HCT116 (cell line): ENCODE results near the gene MAP1LC3B.

Experiments
- CEBPB ChIP-seq: IDR thresholded peaks from 2 replicates; pipeline ENCODE4 v1.6.1; 2012; ENCODE audit warnings: low read depth
- EGR1 ChIP-seq: IDR thresholded peaks from 2 replicates; pipeline ENCODE4 v1.6.1; 2012; ENCODE audit warnings: low read depth
- EZH2 ChIP-seq: fragments of 200-600 bp; sonication (generic); IDR thresholded peaks from 2 replicates; pipeline ENCODE4 v1.6.1; 2017; ENCODE audit warnings: antibody characterized with exemption, mixed run types
- POLR2A ChIP-seq: IDR thresholded peaks from 2 replicates; pipeline ENCODE4 v1.7.0; 2011; ENCODE audit warnings: borderline replicate concordance; ENCODE audit not compliant: insufficient read depth, insufficient read length; ENCODE audit errors: extremely low read depth
- POLR2AphosphoS5 ChIP-seq: IDR thresholded peaks from 2 replicates; pipeline ENCODE4 v1.6.1; 2011; ENCODE audit warnings: mild to moderate bottlenecking, low read depth, low read length, moderate library complexity
- RAD21 ChIP-seq: IDR thresholded peaks from 2 replicates; pipeline ENCODE4 v1.6.1; 2012; ENCODE audit warnings: low read depth, mild to moderate bottlenecking
- SRF ChIP-seq: IDR thresholded peaks from 2 replicates; pipeline ENCODE4 v1.6.1; 2012; ENCODE audit warnings: low read depth
- ZNF274 ChIP-seq: fragments of 200-500 bp; sonication (Bioruptor generic); IDR thresholded peaks from 2 replicates; pipeline ENCODE4 v1.6.1; 2014; ENCODE audit warnings: mild to moderate bottlenecking, low read depth, low read length, inconsistent platforms
- TF ChIP-seq, protein P1 (sequence below), 3 experiments: fragments of 200-600 bp in 1 of 3; sonication (generic) in 1 of 3; IDR thresholded peaks in 2 of 3; conservative IDR thresholded peaks in 1 of 3; 2 replicates each; pipeline ENCODE4 v1.5.1; 2012 to 2017; ENCODE audit warnings: low read depth in 2 of 3, low read length in 2 of 3, antibody characterized with exemption in 1 of 3, borderline replicate concordance in 1 of 3, control low read depth in 1 of 3, mild to moderate bottlenecking in 1 of 3, mixed read lengths in 1 of 3, mixed run types in 1 of 3, moderate library complexity in 1 of 3; ENCODE audit not compliant: insufficient read depth in 1 of 3
- TF ChIP-seq, protein P2 (sequence below): IDR thresholded peaks from 2 replicates; pipeline ENCODE4 v1.6.1; 2012
- TF ChIP-seq, protein P3 (sequence below): IDR thresholded peaks from 2 replicates; pipeline ENCODE4 v1.6.1; 2012; ENCODE audit warnings: low read depth
- TF ChIP-seq, protein P4 (sequence below): IDR thresholded peaks from 2 replicates; pipeline ENCODE4 v1.6.1; 2012

DNA sequence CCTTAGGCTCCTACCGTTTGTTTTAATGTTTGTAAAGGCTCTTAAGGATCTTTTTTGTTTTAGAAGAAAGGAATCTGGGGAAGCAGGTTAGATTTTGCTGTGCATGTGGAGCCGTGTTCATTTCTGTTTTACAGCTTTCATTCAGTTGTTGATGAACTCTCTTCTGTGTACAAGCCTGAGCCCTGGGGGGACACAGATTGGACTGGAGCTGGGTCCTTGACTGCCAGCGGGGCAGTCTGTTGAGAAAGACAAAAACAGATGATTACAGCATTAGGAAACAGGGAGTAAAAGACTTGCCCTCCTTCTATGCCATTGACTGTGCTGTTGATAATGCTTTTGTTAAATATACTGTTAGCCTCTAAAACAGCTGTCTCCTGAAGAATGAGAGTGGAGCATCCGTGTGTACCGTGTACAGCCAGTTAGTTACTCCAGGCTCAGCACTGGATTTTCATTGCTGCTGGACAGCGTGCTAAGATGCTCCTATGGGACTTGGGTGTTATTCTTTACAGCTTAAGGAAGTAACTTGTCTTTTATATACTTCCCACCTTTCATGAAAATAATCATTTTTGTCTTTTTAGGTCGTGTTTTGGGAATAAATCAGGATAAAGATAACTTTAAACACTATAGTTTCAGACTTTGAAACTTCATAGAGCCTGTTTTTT, 3.2 kb downstream of the MAP1LC3B start:
- TF ChIP-seq, protein P1, sequence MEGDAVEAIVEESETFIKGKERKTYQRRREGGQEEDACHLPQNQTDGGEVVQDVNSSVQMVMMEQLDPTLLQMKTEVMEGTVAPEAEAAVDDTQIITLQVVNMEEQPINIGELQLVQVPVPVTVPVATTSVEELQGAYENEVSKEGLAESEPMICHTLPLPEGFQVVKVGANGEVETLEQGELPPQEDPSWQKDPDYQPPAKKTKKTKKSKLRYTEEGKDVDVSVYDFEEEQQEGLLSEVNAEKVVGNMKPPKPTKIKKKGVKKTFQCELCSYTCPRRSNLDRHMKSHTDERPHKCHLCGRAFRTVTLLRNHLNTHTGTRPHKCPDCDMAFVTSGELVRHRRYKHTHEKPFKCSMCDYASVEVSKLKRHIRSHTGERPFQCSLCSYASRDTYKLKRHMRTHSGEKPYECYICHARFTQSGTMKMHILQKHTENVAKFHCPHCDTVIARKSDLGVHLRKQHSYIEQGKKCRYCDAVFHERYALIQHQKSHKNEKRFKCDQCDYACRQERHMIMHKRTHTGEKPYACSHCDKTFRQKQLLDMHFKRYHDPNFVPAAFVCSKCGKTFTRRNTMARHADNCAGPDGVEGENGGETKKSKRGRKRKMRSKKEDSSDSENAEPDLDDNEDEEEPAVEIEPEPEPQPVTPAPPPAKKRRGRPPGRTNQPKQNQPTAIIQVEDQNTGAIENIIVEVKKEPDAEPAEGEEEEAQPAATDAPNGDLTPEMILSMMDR (IDR thresholded peaks at IDR 0.05 in 2 of 3, conservative IDR thresholded peaks at IDR 0.05 in 1 of 3; ENCODE audit: borderline replicate concordance in 1 of 3, insufficient read depth in 1 of 3, low read depth in 2 of 3, low read length in 2 of 3) = no peak
- TF ChIP-seq POLR2AphosphoS5 (no peak; the same call in 1 of the 2 replicates), CEBPB (no peak), RAD21 (no peak), SRF (no peak), EZH2 (no peak), ZNF274 (no peak), EGR1 (no peak), POLR2A (no peak)
- TF ChIP-seq, protein P2, sequence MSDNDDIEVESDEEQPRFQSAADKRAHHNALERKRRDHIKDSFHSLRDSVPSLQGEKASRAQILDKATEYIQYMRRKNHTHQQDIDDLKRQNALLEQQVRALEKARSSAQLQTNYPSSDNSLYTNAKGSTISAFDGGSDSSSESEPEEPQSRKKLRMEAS = no peak
- TF ChIP-seq, protein P3, sequence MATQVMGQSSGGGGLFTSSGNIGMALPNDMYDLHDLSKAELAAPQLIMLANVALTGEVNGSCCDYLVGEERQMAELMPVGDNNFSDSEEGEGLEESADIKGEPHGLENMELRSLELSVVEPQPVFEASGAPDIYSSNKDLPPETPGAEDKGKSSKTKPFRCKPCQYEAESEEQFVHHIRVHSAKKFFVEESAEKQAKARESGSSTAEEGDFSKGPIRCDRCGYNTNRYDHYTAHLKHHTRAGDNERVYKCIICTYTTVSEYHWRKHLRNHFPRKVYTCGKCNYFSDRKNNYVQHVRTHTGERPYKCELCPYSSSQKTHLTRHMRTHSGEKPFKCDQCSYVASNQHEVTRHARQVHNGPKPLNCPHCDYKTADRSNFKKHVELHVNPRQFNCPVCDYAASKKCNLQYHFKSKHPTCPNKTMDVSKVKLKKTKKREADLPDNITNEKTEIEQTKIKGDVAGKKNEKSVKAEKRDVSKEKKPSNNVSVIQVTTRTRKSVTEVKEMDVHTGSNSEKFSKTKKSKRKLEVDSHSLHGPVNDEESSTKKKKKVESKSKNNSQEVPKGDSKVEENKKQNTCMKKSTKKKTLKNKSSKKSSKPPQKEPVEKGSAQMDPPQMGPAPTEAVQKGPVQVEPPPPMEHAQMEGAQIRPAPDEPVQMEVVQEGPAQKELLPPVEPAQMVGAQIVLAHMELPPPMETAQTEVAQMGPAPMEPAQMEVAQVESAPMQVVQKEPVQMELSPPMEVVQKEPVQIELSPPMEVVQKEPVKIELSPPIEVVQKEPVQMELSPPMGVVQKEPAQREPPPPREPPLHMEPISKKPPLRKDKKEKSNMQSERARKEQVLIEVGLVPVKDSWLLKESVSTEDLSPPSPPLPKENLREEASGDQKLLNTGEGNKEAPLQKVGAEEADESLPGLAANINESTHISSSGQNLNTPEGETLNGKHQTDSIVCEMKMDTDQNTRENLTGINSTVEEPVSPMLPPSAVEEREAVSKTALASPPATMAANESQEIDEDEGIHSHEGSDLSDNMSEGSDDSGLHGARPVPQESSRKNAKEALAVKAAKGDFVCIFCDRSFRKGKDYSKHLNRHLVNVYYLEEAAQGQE = no peak
- TF ChIP-seq, protein P4, sequence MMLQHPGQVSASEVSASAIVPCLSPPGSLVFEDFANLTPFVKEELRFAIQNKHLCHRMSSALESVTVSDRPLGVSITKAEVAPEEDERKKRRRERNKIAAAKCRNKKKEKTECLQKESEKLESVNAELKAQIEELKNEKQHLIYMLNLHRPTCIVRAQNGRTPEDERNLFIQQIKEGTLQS = no peak
